Upper lobe of right lung (tissue), 1 donor: ENCODE data around the gene ST8SIA4. TPM values are rescaled to one million over a fixed set of nuclear protein-coding genes. Genes with fewer than 3 reads are reported as not detected.

Experiments used
- ATAC-seq: fragments of 200-7000 bp; cut with Tn5 transposase; one replicate; pipeline ENCODE4 v1.9.1; 2020; ENCODE audit warnings: mild to moderate bottlenecking, moderate library complexity
- DNase-seq: peaks from one replicate; pipeline ENCODE4 v3.0.0-alpha.2; 2020
- H3K27ac ChIP-seq: fragments of 200-600 bp; one replicate; pipeline ENCODE4 v1.8.0; 2022
- H3K27me3 ChIP-seq: fragments of 200-600 bp; one replicate; pipeline ENCODE4 v1.8.0; 2022; ENCODE audit warnings: mild to moderate bottlenecking
- H3K36me3 ChIP-seq: fragments of 200-600 bp; one replicate; pipeline ENCODE4 v1.8.0; 2022
- H3K4me1 ChIP-seq: fragments of 200-600 bp; one replicate; pipeline ENCODE4 v1.8.0; 2022
- H3K4me3 ChIP-seq: fragments of 200-600 bp; one replicate; pipeline ENCODE4 v1.8.0; 2022; ENCODE audit warnings: mild to moderate bottlenecking
- H3K9me3 ChIP-seq: fragments of 200-600 bp; one replicate; pipeline ENCODE4 v1.8.0; 2022
- intact Hi-C: fragments of 100-400 bp; cut with DNase I; formaldehyde crosslinking; loops from one replicate; pipeline ENCODE4 v1.11.0; 2022
- microRNA-seq: library from miRNA; unstranded; fragments of <30 nt; microRNA quantifications from one replicate; pipeline ENCODE4 v1.2.0, GENCODE V29; 2020; ENCODE audit warnings: borderline microRNAs expressed
- total RNA-seq: library from RNA; stranded (reverse); fragmentation: NEBNext Ultra II Directional; extraction: Animal tissue kit (Norgen Biotek cat#: 25700); gene quantifications from one replicate; pipeline ENCODE4 v1.2.1, GENCODE V29; 2021
- TF ChIP-seq, protein P1 (sequence below): fragments of 200-600 bp; IDR thresholded peaks from one replicate; pipeline ENCODE4 v1.8.0; 2022; ENCODE audit warnings: antibody characterized with exemption
- donor health status: DM: no; HTN: yes; CAD: no; lungs with severe emphysema.

The ST8SIA4 gene
- total RNA-seq, 1 donor from 2014 or later: 17.8 TPM

DNA sequence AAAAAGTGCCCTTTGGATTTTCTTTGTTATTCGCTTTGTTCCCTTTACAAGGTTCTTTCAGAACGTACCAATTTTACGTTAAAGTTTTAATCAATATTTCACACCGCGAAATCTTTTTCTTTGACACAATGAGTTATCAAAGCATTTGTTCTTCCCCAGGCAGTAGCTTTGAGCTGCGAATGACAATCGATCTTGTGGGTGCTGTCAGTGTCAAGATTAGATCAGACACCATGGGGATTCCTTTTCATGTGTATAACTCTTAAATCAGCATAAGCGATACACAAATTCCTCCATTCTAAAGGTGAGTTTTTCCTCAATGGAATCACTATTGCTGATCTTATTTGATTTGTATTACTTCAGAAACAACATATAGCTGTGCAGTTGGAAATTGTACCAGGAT lies 145.5 kb downstream of the ST8SIA4 start:
- no peaks in the 10 kb centered on the region for H3K36me3 ChIP-seq
- no peaks in the 10 kb centered on the region for H3K4me1 ChIP-seq
- H3K9me3 ChIP-seq: no peaks in the 10 kb centered on the region
- no peak overlapping the region for H3K4me3 ChIP-seq
- no peak for ATAC-seq
- H3K27me3 ChIP-seq: no peaks in the 10 kb centered on the region
- intact Hi-C loops: no loop called here
- H3K27ac ChIP-seq: no peak overlapping the region
- DNase-seq: no peak
- TF ChIP-seq, protein P1, sequence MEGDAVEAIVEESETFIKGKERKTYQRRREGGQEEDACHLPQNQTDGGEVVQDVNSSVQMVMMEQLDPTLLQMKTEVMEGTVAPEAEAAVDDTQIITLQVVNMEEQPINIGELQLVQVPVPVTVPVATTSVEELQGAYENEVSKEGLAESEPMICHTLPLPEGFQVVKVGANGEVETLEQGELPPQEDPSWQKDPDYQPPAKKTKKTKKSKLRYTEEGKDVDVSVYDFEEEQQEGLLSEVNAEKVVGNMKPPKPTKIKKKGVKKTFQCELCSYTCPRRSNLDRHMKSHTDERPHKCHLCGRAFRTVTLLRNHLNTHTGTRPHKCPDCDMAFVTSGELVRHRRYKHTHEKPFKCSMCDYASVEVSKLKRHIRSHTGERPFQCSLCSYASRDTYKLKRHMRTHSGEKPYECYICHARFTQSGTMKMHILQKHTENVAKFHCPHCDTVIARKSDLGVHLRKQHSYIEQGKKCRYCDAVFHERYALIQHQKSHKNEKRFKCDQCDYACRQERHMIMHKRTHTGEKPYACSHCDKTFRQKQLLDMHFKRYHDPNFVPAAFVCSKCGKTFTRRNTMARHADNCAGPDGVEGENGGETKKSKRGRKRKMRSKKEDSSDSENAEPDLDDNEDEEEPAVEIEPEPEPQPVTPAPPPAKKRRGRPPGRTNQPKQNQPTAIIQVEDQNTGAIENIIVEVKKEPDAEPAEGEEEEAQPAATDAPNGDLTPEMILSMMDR: no peak

Small RNAs within 50 kb of the gene (microRNA-seq; reads per million reads assigned to microRNA genes)
- not detected for gene MIR548P
